ENCODE data around the gene ZNF76.

The ZNF76 gene

GRCh38 chr6:35273822-35274559, 14.5 kb downstream of the ZNF76 start:
- no peak for DNase-seq

- DNase-seq: no peak
Measured at GRCh38 chr6:35275744-35276260, 16.3 kb downstream of the ZNF76 start.

- no peak for DNase-seq
Measured at GRCh38 chr6:35278708-35279107, 19.2 kb downstream of the ZNF76 start.

- DNase-seq: no peak
Measured at GRCh38 chr6:35280903-35281302, 21.4 kb downstream of the ZNF76 start.

GRCh38 chr6:35282472-35282871, 22.9 kb downstream of the ZNF76 start:
- no peak for DNase-seq

GRCh38 chr6:35283361-35283760, 23.8 kb downstream of the ZNF76 start:
- DNase-seq: no peak

- DNase-seq: peak; percentile 8
Measured at GRCh38 chr6:35287671-35288396, 28.3 kb downstream of the ZNF76 start.

- DNase-seq: no peak
Measured at GRCh38 chr6:35288834-35289233, 29.3 kb downstream of the ZNF76 start.

- no peak for DNase-seq
Measured at GRCh38 chr6:35291491-35291890, 32.0 kb downstream of the ZNF76 start.

- no peak for DNase-seq
Measured at GRCh38 chr6:35292494-35292893, 33.0 kb downstream of the ZNF76 start.

GRCh38 chr6:35293681-35294080, 34.1 kb downstream of the ZNF76 start:
- DNase-seq: no peak

- no peak for DNase-seq
Measured at GRCh38 chr6:35294308-35294945, 34.9 kb downstream of the ZNF76 start.

- DNase-seq: no peak
Measured at GRCh38 chr6:35295036-35295435, 35.5 kb downstream of the ZNF76 start.

GRCh38 chr6:35295521-35296315, 36.2 kb downstream of the ZNF76 start:
- no peak for DNase-seq

- no peak for DNase-seq
Measured at GRCh38 chr6:35296931-35297600, 37.5 kb downstream of the ZNF76 start.

- peak; percentile 58 for DNase-seq
Measured at GRCh38 chr6:35297601-35298481, 38.3 kb downstream of the ZNF76 start, which contains the start of gene DEF6. Gene DEF6, plus strand, starts transcription at chr6:35297818. Its CDS starts 39 bp downstream, at chr6:35297857.

- no peak for DNase-seq
Measured at GRCh38 chr6:35298625-35299140, 39.1 kb downstream of the ZNF76 start.

GRCh38 chr6:35299674-35300073, 40.1 kb downstream of the ZNF76 start:
- DNase-seq: no peak

GRCh38 chr6:35300848-35301247, 41.3 kb downstream of the ZNF76 start:
- DNase-seq: no peak

GRCh38 chr6:35302604-35303241, 43.2 kb downstream of the ZNF76 start:
- no peak for DNase-seq

Measured in NCI-H1694 treated with DMSO at 0.1 percent for 48 hours (cell line).